GM23338 (cell line): ENCODE data around the gene HIVEP3.
"Not testable (repeated sequence)": the region's sequence is repeated elsewhere in the genome, so short reads cannot be mapped to it uniquely, and the experiment has no call there.

Experiments used
- CREB1 ChIP-seq: fragments of 250-450 bp; sonication (Bioruptor Pico); IDR thresholded peaks from 2 replicates; pipeline ENCODE4 v1.5.0; 2020; ENCODE audit warnings: low read depth, mild to moderate bottlenecking, moderate library complexity
- EZH2 ChIP-seq: fragments of 200-600 bp; sonication (generic); IDR thresholded peaks from one replicate; pipeline ENCODE4 v1.8.0; 2017; ENCODE audit warnings: antibody characterized with exemption, mild to moderate bottlenecking, low read depth; ENCODE audit not compliant: unreplicated experiment
- EZH2phosphoT487 ChIP-seq: fragments of 200-600 bp; sonication (generic); IDR thresholded peaks from one replicate; pipeline ENCODE4 v1.8.1; 2018; ENCODE audit warnings: antibody characterized with exemption; ENCODE audit not compliant: unreplicated experiment
- NANOG ChIP-seq: IDR thresholded peaks from 2 replicates; pipeline ENCODE4 v1.6.1; 2016; ENCODE audit warnings: antibody characterized with exemption, borderline replicate concordance
- POLR2AphosphoS5 ChIP-seq: IDR thresholded peaks from 2 replicates; pipeline ENCODE4 v1.6.1; 2016; ENCODE audit warnings: antibody characterized with exemption, low read depth
- ZNF114 ChIP-seq: fragments of 250-450 bp; sonication (Bioruptor Pico); IDR thresholded peaks from 2 replicates; pipeline ENCODE4 v1.5.0; 2020; ENCODE audit warnings: mild to moderate bottlenecking, moderate library complexity
- ZNF331 ChIP-seq: fragments of 250-450 bp; sonication (Bioruptor Pico); IDR thresholded peaks from 2 replicates; pipeline ENCODE4 v1.5.0; 2020; ENCODE audit warnings: low read depth, mild to moderate bottlenecking, moderate library complexity
- TF ChIP-seq, protein P1 (sequence below), 2 experiments: fragments of 200-600 bp in 1 of 2; sonication (generic) in 1 of 2; conservative IDR thresholded peaks; 2 replicates each; pipeline versions ENCODE4 v1.5.1 to v1.6.1; 2016 to 2017; ENCODE audit warnings: antibody characterized with exemption in 2 of 2, low read depth in 2 of 2, mild to moderate bottlenecking in 2 of 2, moderate library complexity in 1 of 2
- TF ChIP-seq, protein P2 (sequence below): IDR thresholded peaks from one replicate; pipeline ENCODE4 v1.6.1; 2018; ENCODE audit warnings: antibody characterized with exemption; ENCODE audit not compliant: unreplicated experiment

DNA sequence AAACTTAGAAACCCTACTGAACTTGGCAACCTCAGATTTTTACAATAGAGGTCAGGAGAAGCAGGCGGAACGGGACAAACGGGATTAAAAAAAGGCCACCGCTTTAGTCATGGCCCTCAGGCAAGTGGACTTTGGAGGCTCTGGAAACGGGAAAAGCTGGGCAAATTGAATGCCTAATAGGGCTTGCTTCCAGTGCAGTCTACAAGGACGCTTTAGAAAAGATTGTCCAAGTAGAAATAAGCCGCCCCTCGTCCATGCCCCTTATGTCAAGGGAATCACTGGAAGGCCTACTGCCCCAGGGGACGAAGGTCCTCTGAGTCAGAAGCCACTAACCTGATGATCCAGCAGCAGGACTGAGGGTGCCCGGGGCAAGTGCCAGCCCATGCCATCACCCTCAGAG lies 27.2 kb upstream of the HIVEP3 start:
- TF ChIP-seq ZNF114 (CRISPR knock-in tag); ZNF331 (CRISPR knock-in tag); EZH2; POLR2AphosphoS5; EZH2phosphoT487; CREB1 (CRISPR knock-in tag); NANOG: not testable (repeated sequence)
- TF ChIP-seq, protein P1, sequence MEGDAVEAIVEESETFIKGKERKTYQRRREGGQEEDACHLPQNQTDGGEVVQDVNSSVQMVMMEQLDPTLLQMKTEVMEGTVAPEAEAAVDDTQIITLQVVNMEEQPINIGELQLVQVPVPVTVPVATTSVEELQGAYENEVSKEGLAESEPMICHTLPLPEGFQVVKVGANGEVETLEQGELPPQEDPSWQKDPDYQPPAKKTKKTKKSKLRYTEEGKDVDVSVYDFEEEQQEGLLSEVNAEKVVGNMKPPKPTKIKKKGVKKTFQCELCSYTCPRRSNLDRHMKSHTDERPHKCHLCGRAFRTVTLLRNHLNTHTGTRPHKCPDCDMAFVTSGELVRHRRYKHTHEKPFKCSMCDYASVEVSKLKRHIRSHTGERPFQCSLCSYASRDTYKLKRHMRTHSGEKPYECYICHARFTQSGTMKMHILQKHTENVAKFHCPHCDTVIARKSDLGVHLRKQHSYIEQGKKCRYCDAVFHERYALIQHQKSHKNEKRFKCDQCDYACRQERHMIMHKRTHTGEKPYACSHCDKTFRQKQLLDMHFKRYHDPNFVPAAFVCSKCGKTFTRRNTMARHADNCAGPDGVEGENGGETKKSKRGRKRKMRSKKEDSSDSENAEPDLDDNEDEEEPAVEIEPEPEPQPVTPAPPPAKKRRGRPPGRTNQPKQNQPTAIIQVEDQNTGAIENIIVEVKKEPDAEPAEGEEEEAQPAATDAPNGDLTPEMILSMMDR (conservative IDR thresholded peaks at IDR 0.05; ENCODE audit: low read depth in 2 of 2) = not testable (repeated sequence)
- TF ChIP-seq, protein P2, sequence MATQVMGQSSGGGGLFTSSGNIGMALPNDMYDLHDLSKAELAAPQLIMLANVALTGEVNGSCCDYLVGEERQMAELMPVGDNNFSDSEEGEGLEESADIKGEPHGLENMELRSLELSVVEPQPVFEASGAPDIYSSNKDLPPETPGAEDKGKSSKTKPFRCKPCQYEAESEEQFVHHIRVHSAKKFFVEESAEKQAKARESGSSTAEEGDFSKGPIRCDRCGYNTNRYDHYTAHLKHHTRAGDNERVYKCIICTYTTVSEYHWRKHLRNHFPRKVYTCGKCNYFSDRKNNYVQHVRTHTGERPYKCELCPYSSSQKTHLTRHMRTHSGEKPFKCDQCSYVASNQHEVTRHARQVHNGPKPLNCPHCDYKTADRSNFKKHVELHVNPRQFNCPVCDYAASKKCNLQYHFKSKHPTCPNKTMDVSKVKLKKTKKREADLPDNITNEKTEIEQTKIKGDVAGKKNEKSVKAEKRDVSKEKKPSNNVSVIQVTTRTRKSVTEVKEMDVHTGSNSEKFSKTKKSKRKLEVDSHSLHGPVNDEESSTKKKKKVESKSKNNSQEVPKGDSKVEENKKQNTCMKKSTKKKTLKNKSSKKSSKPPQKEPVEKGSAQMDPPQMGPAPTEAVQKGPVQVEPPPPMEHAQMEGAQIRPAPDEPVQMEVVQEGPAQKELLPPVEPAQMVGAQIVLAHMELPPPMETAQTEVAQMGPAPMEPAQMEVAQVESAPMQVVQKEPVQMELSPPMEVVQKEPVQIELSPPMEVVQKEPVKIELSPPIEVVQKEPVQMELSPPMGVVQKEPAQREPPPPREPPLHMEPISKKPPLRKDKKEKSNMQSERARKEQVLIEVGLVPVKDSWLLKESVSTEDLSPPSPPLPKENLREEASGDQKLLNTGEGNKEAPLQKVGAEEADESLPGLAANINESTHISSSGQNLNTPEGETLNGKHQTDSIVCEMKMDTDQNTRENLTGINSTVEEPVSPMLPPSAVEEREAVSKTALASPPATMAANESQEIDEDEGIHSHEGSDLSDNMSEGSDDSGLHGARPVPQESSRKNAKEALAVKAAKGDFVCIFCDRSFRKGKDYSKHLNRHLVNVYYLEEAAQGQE = not testable (repeated sequence)
